Hematopoietic multipotent progenitor cell treated with erythropoietin and hydrocortisone succinate and interleukin-3 and kit ligand, for 6 days (in vitro differentiated cells): ENCODE data around the gene B9D1.

Experiments
- DNase-seq: peaks from one replicate; pipeline ENCODE4 v3.0.0-alpha.2; 2015

B9D1 gene

GRCh38 chr17:19301274-19301951 lies 61.1 kb downstream of the B9D1 start:
- no peak for DNase-seq

GRCh38 chr17:19299866-19300265 lies 62.7 kb downstream of the B9D1 start:
- DNase-seq = no peak

DNA sequence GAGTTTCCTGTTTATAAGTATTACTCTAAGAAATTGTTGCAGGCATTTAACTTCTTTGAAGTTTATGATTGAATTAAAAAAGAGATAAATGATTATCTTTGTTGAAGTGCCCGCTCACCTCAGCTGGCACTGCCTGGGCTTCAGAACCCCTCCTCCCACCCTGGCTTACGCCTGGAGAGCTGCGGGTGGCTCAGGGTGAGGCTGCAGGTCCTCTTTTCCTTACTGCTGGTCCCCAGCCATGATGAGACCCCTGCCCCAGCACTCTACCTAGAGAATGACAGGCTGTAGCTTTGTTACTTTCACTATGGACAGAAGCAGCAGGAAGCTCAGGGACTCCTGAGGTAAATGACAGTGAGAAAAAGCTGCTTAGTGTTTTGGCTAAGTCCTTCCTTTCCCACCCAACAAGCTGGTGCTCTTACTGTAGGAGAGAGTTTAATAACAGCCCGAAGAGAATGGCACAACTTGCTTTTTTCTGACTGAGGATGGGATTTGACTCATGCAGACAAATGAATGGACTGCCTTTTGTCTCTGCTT lies 63.2 kb downstream of the B9D1 start:
- DNase-seq = no peak

DNA sequence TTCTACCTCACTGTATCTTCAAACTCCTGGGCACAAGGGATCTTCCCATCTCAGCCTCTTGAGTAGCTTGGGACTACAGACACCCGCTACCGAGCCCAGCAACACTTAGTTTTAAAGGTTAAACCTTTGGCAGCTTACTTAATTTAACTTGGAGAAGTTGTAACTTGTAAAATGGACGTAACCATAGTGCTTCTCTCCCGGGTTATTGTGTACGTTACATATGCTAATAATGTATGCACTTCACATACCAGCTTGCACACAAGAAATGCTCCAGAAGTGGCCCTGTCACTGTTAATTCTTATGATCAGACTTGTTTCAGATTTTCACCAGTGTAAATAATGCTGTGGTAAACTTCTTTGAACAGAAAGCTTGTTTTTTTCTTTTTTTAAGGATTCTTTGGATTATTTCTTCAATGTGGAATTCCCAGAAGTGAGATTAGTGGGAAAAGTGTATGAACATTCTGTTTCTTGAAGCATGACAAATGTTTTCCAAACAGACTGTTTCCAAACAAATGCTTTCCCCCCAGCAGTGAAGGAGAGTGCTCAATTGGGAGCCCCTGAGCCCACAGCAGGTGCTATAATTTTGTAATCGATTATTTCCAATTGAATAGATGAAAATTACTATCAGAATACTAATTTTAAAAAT lies 63.8 kb downstream of the B9D1 start:
- no peak for DNase-seq

- DNase-seq = no peak
Measured at GRCh38 chr17:19296786-19297778, 65.4 kb downstream of the B9D1 start.

DNA sequence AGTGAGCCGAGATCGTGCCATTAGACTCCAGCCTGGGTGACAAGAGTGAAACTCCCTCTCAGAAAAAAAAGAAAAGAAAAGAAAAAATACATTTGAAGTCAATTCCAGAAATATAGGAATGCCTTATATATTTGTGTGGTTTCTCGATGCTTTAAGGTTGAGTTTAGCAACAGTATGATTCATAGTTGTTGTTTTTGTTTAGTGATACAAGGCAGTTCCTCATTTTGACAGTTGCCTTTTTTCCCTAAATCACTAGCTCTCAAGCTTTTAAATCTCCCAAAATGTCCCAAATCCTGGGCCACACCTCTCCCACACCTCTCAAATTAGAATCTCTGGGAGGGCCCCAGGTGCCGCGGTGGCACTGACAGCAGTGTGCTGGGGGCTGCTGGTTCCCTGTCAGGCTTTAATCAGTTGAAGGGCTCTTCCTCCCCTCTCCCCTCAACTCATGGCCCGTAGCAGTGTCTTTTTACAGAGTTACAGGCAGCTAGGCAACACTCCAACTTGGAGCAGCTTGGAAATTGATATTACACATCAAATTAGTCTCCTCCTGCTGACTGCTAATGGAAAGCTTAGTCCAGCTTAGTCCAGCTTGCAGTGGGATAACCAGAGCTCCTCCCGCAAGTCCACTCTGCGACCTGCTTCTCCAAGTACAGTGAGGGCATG lies 66.9 kb downstream of the B9D1 start:
- DNase-seq = no peak

GRCh38 chr17:19294443-19294842 lies 68.1 kb downstream of the B9D1 start:
- DNase-seq = no peak
